NCI-H187 (cell line): ENCODE data around the gene GRB7.
A peak's percentile ranks its signal among the peaks of the same experiment; 100 is the strongest.
"Not testable (repeated sequence)": the region's sequence is repeated elsewhere in the genome, so short reads cannot be mapped to it uniquely, and the experiment has no call there.

Experiments used
- DNase-seq, 2 experiments: peaks; one replicate each; lab custom pipeline; 2025; lab: John Stamatoyannopoulos, UW

The GRB7 gene

GRCh38 chr17:39732586-39732985 lies 5.2 kb upstream of the GRB7 start:
- no peak for DNase-seq

- no peak for DNase-seq
These were observed 1.9 kb upstream of the GRB7 start for GRCh38 chr17:39735882-39736281.

GRCh38 chr17:39736319-39737165 lies 1.2 kb upstream of the GRB7 start:
- no peak for DNase-seq

- DNase-seq = no peak
These were observed 455 bp upstream of the GRB7 start for GRCh38 chr17:39737206-39737759.

GRCh38 chr17:39738568-39738901 lies 797 bp downstream of the GRB7 start:
- peak; percentile 17 to 41 for DNase-seq

- peak; percentile 25 to 51 for DNase-seq
These were observed 1.5 kb downstream of the GRB7 start for GRCh38 chr17:39738983-39739884.

- DNase-seq = no peak
These were observed 2.2 kb downstream of the GRB7 start for GRCh38 chr17:39739885-39740356.

- DNase-seq = no peak
These were observed 2.8 kb downstream of the GRB7 start for GRCh38 chr17:39740357-39741111.

GRCh38 chr17:39742126-39742855 lies 4.6 kb downstream of the GRB7 start:
- no peak for DNase-seq

GRCh38 chr17:39742856-39743436 lies 5.2 kb downstream of the GRB7 start:
- DNase-seq = no peak

GRCh38 chr17:39744075-39744835 lies 6.5 kb downstream of the GRB7 start:
- DNase-seq = no peak

GRCh38 chr17:39744836-39745215 lies 7.1 kb downstream of the GRB7 start:
- no peak for DNase-seq

GRCh38 chr17:39745335-39746144 lies 7.8 kb downstream of the GRB7 start:
- DNase-seq = no peak

GRCh38 chr17:39746145-39746461 lies 8.4 kb downstream of the GRB7 start:
- no peak for DNase-seq

GRCh38 chr17:39747745-39748144 lies 10.0 kb downstream of the GRB7 start:
- no peak for DNase-seq

- not testable (repeated sequence) for DNase-seq
These were observed 10.8 kb downstream of the GRB7 start for GRCh38 chr17:39748444-39749034.

GRCh38 chr17:39750131-39751015 lies 12.6 kb downstream of the GRB7 start:
- no peak for DNase-seq

- DNase-seq = no peak
These were observed 13.3 kb downstream of the GRB7 start for GRCh38 chr17:39751016-39751543.
